ENCODE measurements around the gene SPATA25. TPM values are rescaled to one million over a fixed set of nuclear protein-coding genes. Genes with fewer than 3 reads are reported as not detected.
"Not testable (repeated sequence)": the region's sequence is repeated elsewhere in the genome, so short reads cannot be mapped to it uniquely, and the experiment has no call there.

Gene SPATA25
- polyA plus RNA-seq, 1 donor from 2014 or later = 5.1 TPM

GRCh38 chr20:45904583-45905504, 17.4 kb upstream of the SPATA25 start:
- Histone ChIP-seq H3K9me2 (ENCODE audit: insufficient read depth, low read length) (no peaks in the 10 kb centered on the region), H3K4me2 (ENCODE audit: low read length) (no peak overlapping the region), H3K4me3 (ENCODE audit: low read length) (no peak overlapping the region), H4K20me1 (ENCODE audit: insufficient read depth) (no peaks in the 10 kb centered on the region), H3K9ac (ENCODE audit: low read length) (no peak overlapping the region), H3K9me3 (ENCODE audit: low read length) (no peaks in the 10 kb centered on the region), H3K79me2 (replicated peaks; ENCODE audit: insufficient read depth, low read length) (no peaks in the 10 kb centered on the region), H2AFZ (ENCODE audit: low read depth, low read length) (no peak overlapping the region), H3K27ac (ENCODE audit: low read length) (no peak overlapping the region), H3K27me3 (ENCODE audit: insufficient read depth, low read depth, low read length) (no peaks in the 10 kb centered on the region), H3F3A (ENCODE audit: insufficient read depth, low read length, poor library complexity, severe bottlenecking) (no peaks in the 10 kb centered on the region), H3K36me3 (ENCODE audit: insufficient read depth, low read length) (no peaks in the 10 kb centered on the region)
- TF ChIP-seq POLR2AphosphoS5 (IDR thresholded peaks at IDR 0.05) (no peak), SMC3 (conservative IDR thresholded peaks at IDR 0.05; ENCODE audit: poor library complexity) (no peak), TAF1 (IDR thresholded peaks at IDR 0.05; ENCODE audit: low read depth) (no peak), EZH2 (IDR thresholded peaks at IDR 0.05; ENCODE audit: borderline replicate concordance, insufficient read depth, low read length, poor library complexity, severe bottlenecking) (no peak), EP300 (conservative IDR thresholded peaks at IDR 0.05; ENCODE audit: poor library complexity, severe bottlenecking) (no peak), RAD21 (conservative IDR thresholded peaks at IDR 0.05) (no peak)
- TF ChIP-seq, protein P1, sequence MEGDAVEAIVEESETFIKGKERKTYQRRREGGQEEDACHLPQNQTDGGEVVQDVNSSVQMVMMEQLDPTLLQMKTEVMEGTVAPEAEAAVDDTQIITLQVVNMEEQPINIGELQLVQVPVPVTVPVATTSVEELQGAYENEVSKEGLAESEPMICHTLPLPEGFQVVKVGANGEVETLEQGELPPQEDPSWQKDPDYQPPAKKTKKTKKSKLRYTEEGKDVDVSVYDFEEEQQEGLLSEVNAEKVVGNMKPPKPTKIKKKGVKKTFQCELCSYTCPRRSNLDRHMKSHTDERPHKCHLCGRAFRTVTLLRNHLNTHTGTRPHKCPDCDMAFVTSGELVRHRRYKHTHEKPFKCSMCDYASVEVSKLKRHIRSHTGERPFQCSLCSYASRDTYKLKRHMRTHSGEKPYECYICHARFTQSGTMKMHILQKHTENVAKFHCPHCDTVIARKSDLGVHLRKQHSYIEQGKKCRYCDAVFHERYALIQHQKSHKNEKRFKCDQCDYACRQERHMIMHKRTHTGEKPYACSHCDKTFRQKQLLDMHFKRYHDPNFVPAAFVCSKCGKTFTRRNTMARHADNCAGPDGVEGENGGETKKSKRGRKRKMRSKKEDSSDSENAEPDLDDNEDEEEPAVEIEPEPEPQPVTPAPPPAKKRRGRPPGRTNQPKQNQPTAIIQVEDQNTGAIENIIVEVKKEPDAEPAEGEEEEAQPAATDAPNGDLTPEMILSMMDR (IDR thresholded peaks at IDR 0.05; ENCODE audit: poor library complexity, severe bottlenecking) = no peak

GRCh38 chr20:45902199-45902701, 14.8 kb upstream of the SPATA25 start:
- TF ChIP-seq TAF1 (IDR thresholded peaks at IDR 0.05; ENCODE audit: low read depth) = no peak
- TF ChIP-seq, protein P1 (IDR thresholded peaks at IDR 0.05; ENCODE audit: poor library complexity, severe bottlenecking) = no peak
- no peak for TF ChIP-seq SMC3 (conservative IDR thresholded peaks at IDR 0.05; ENCODE audit: poor library complexity)
- no peak for TF ChIP-seq EP300 (conservative IDR thresholded peaks at IDR 0.05; ENCODE audit: poor library complexity, severe bottlenecking)
- no peak for TF ChIP-seq REST (IDR thresholded peaks at IDR 0.05; ENCODE audit: borderline replicate concordance)
- no peak for TF ChIP-seq MXI1 (conservative IDR thresholded peaks at IDR 0.05; ENCODE audit: poor library complexity, severe bottlenecking)
- no peak for TF ChIP-seq EZH2 (IDR thresholded peaks at IDR 0.05; ENCODE audit: borderline replicate concordance, insufficient read depth, low read length, poor library complexity, severe bottlenecking)
- TF ChIP-seq POLR2AphosphoS5 (IDR thresholded peaks at IDR 0.05) = no peak
- no peak for TF ChIP-seq RAD21 (conservative IDR thresholded peaks at IDR 0.05)
- Histone ChIP-seq H4K20me1 (ENCODE audit: insufficient read depth) (no peaks in the 10 kb centered on the region), H3K79me2 (replicated peaks; ENCODE audit: insufficient read depth, low read length) (no peaks in the 10 kb centered on the region), H3K27ac (ENCODE audit: low read length) (no peak overlapping the region), H3F3A (ENCODE audit: insufficient read depth, low read length, poor library complexity, severe bottlenecking) (no peaks in the 10 kb centered on the region), H3K9me3 (ENCODE audit: low read length) (no peaks in the 10 kb centered on the region), H3K4me3 (ENCODE audit: low read length) (no peak overlapping the region), H3K9ac (ENCODE audit: low read length) (no peak overlapping the region), H2AFZ (ENCODE audit: low read depth, low read length) (no peak overlapping the region), H3K27me3 (ENCODE audit: insufficient read depth, low read depth, low read length) (no peaks in the 10 kb centered on the region), H3K36me3 (ENCODE audit: insufficient read depth, low read length) (no peaks in the 10 kb centered on the region), H3K9me2 (ENCODE audit: insufficient read depth, low read length) (no peaks in the 10 kb centered on the region), H3K4me2 (ENCODE audit: low read length) (no peak overlapping the region)

- H3F3A ChIP-seq (ENCODE audit: insufficient read depth, low read length, poor library complexity, severe bottlenecking); H3K9me2 ChIP-seq (ENCODE audit: insufficient read depth, low read length); H3K4me3 ChIP-seq (ENCODE audit: low read length); H3K36me3 ChIP-seq (ENCODE audit: insufficient read depth, low read length); H3K27me3 ChIP-seq (ENCODE audit: insufficient read depth, low read depth, low read length); H3K9ac ChIP-seq (ENCODE audit: low read length); H3K27ac ChIP-seq (ENCODE audit: low read length); H4K20me1 ChIP-seq (ENCODE audit: insufficient read depth); H3K4me2 ChIP-seq (ENCODE audit: low read length); H3K79me2 ChIP-seq (replicated peaks; ENCODE audit: insufficient read depth, low read length); H2AFZ ChIP-seq (ENCODE audit: low read depth, low read length); H3K9me3 ChIP-seq (ENCODE audit: low read length): not testable (repeated sequence)
Observed at GRCh38 chr20:45901332-45901731, 13.9 kb upstream of the SPATA25 start.

Measured in neural cell (in vitro differentiated cells).